CD4-positive, alpha-beta T cell (primary cell): ENCODE measurements around the gene ZNF644. TPM values are rescaled to one million over a fixed set of nuclear protein-coding genes. Genes with fewer than 3 reads are reported as not detected.

Experiments used
- ATAC-seq: fragments of 200-7000 bp; cut with Tn5 transposase; one replicate; pipeline ENCODE4 v1.10.0; 2022; ENCODE audit warnings: mild to moderate bottlenecking; ENCODE audit not compliant: poor library complexity
- CTCF ChIA-PET: fragments of 350-600 bp; sonication (Branson Sonifier 250); formaldehyde crosslinking; loops from one replicate; lab custom pipeline; 2021; ENCODE audit warnings: antibody characterized with exemption, inconsistent platforms; lab: Charles Lee
- POLR2A ChIA-PET: fragments of 350-600 bp; sonication (Branson Sonifier 250); formaldehyde crosslinking; loops from one replicate; lab custom pipeline; 2021; ENCODE audit warnings: antibody characterized with exemption, inconsistent platforms; lab: Charles Lee
- DNase-seq, 14 experiments: peaks; one replicate each; pipeline ENCODE4 v3.0.0-alpha.2; 2013 to 2020; ENCODE audit warnings: mixed read lengths in 2 of 14
- H3K27ac ChIP-seq, 2 donors: one replicate each; pipeline versions ENCODE4 v1.5.1 to v1.7.0; 2013; ENCODE audit warnings: low read length in 2 of 2, low read depth in 1 of 2, mild to moderate bottlenecking in 1 of 2
- H3K27me3 ChIP-seq, 2 experiments: 1 replicate in 1 of 2; 2 replicates in 1 of 2; pipeline versions ENCODE4 v1.6.1 to v1.7.0; 2013; ENCODE audit warnings: low read length in 2 of 2, control low read depth in 1 of 2, mild to moderate bottlenecking in 1 of 2, moderate library complexity in 1 of 2; ENCODE audit not compliant: insufficient read depth in 2 of 2, control insufficient read depth in 1 of 2
- H3K36me3 ChIP-seq: one replicate; pipeline ENCODE4 v1.6.1; 2013; ENCODE audit warnings: low read length, control low read depth; ENCODE audit not compliant: insufficient read depth
- H3K4me1 ChIP-seq: one replicate; pipeline ENCODE4 v1.6.1; 2013; ENCODE audit warnings: low read length, control low read depth; ENCODE audit not compliant: insufficient read depth
- H3K4me3 ChIP-seq: one replicate; pipeline ENCODE4 v1.5.1; 2013; ENCODE audit warnings: mild to moderate bottlenecking, low read length, moderate library complexity
- H3K9me3 ChIP-seq, 2 experiments: 1 replicate in 1 of 2; 2 replicates in 1 of 2; pipeline versions ENCODE4 v1.6.1 to v1.7.0; 2013; ENCODE audit warnings: low read length in 2 of 2, mild to moderate bottlenecking in 2 of 2, control low read depth in 1 of 2, moderate library complexity in 1 of 2; ENCODE audit not compliant: control insufficient read depth in 1 of 2, insufficient read depth in 1 of 2
- H3K27ac Mint-ChIP-seq: one replicate; pipeline ENCODE4 v1.8.0; 2020; ENCODE audit warnings: mixed read lengths
- H3K27me3 Mint-ChIP-seq: one replicate; pipeline ENCODE4 v1.8.0; 2021; ENCODE audit warnings: mixed read lengths
- H3K36me3 Mint-ChIP-seq: one replicate; pipeline ENCODE4 v1.8.0; 2021; ENCODE audit warnings: low read depth, mixed read lengths
- H3K4me1 Mint-ChIP-seq: one replicate; pipeline ENCODE4 v1.8.0; 2021; ENCODE audit warnings: low read depth, mixed read lengths
- H3K4me3 Mint-ChIP-seq: one replicate; pipeline ENCODE4 v1.8.0; 2020; ENCODE audit warnings: mild to moderate bottlenecking, mixed read lengths
- H3K9me3 Mint-ChIP-seq: one replicate; pipeline ENCODE4 v1.8.0; 2020; ENCODE audit warnings: mixed read lengths
- CTCF ChIP-seq: fragments of 200-600 bp; IDR thresholded peaks from one replicate; pipeline ENCODE4 v1.8.0; 2022; ENCODE audit warnings: antibody characterized with exemption, mild to moderate bottlenecking
- intact Hi-C, 2 experiments: fragments of 100-400 bp; cut with DNase I in 1 of 2; cut with micrococcal nuclease in 1 of 2; formaldehyde crosslinking; loops; one replicate each; pipeline versions ENCODE4 v1.15.1 to v1.9.0; 2023 to 2025; cut with DNase I, micrococcal nuclease
- total RNA-seq, 174 experiments: library from RNA in 2 of 174; stranded (reverse) in 2 of 174; gene quantifications; one replicate each; pipeline ENCODE4 v1.2.3 and lab custom pipeline; 2021 to 2026

ZNF644 gene
- total RNA-seq, 2 experiments from 2014 or later, result 93.3 to 101 TPM

DNA sequence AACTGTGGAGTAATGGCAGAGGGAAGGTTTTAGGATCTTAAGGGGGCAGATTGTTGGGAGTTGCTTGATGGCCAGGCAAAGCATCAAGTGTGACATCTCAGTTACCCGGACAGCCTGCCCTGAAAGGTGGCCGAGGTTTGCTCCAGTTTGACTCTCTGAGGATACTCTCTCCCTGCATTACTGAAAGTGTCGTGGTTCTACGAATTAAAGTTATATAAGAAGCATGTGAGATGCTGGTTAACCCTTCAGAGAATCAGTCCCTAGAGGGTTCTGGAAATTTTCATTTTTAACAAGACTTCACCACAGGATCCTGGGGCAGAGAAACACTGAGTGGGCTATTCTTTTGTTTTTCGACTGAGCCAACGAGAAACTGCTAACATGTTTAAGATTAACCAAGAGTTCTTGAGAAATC is 689 bp upstream of the ZNF644 start:
- H3K27me3 ChIP-seq, result no peaks in the 10 kb centered on the region
- ChIA-PET CTCF (no interaction called here), POLR2A (interaction anchor here (0.7 to 2.2 kb wide), 7 partner anchors 9 to 1058 kb away, joined by 3 to 13 read pairs (median 4); no protein-coding TSS in a partner anchor)
- H3K4me3 ChIP-seq, result peak overlapping the region; percentile 90
- intact Hi-C loops, result loop anchor here (5.0 to 10.0 kb wide), 5 partner anchors 40 to 1942 kb away; partner anchors contain the start of genes DIPK1A (in 1 of the 2) and RPL5 (in 1 of the 2)
- TF ChIP-seq CTCF, result no peak
- H3K9me3 ChIP-seq, result no peaks in the 10 kb centered on the region
- H3K4me1 ChIP-seq, result peaks cover 28% of the 10 kb centered on the region
- H3K27ac ChIP-seq, result peak overlapping the region; percentile 99 to 100
- no peak for DNase-seq
- Mint-ChIP-seq H3K27me3 (no peaks in the 10 kb centered on the region), H3K36me3 (peaks cover 41% of the 10 kb centered on the region), H3K4me3 (peak overlapping the region; percentile 87), H3K4me1 (peaks cover 70% of the 10 kb centered on the region), H3K27ac (peak overlapping the region; percentile 91), H3K9me3 (no peaks in the 10 kb centered on the region)
- peak; percentile 1 for ATAC-seq
- peaks cover under 1% of the 10 kb centered on the region for H3K36me3 ChIP-seq

- peak in 13 of 14 experiments; percentile 39 to 90 (median 57) for DNase-seq
- Mint-ChIP-seq H3K27ac (peak overlapping the region; percentile 91), H3K9me3 (no peaks in the 10 kb centered on the region), H3K4me3 (peak overlapping the region; percentile 87), H3K36me3 (peaks cover 43% of the 10 kb centered on the region), H3K27me3 (no peaks in the 10 kb centered on the region), H3K4me1 (peaks cover 80% of the 10 kb centered on the region)
- Histone ChIP-seq H3K27ac (peak overlapping the region; percentile 65 to 100), H3K4me3 (peak overlapping the region; percentile 90), H3K27me3 (no peaks in the 10 kb centered on the region), H3K9me3 (no peaks in the 10 kb centered on the region), H3K4me1 (peaks cover 38% of the 10 kb centered on the region), H3K36me3 (peaks cover 7% of the 10 kb centered on the region)
- peak; percentile 39 for ATAC-seq
- intact Hi-C loops, result loop anchor here (5.0 to 10.0 kb wide), 5 partner anchors 39 to 1944 kb away; partner anchors contain the start of genes DIPK1A (in 1 of the 2) and RPL5 (in 1 of the 2)
- no peak for TF ChIP-seq CTCF
- ChIA-PET POLR2A (interaction anchor here (0.7 to 2.2 kb wide), 5 partner anchors 9 to 1811 kb away, joined by 3 to 13 read pairs (median 5); partner anchors contain the start of gene RPL5), CTCF (interaction anchor here (1.0 kb wide), 1 partner anchor 14 kb away, joined by 3 read pairs; no protein-coding TSS in a partner anchor)
These were observed 709 bp downstream of the ZNF644 start for GRCh38 chr1:91020967-91021685.

DNA sequence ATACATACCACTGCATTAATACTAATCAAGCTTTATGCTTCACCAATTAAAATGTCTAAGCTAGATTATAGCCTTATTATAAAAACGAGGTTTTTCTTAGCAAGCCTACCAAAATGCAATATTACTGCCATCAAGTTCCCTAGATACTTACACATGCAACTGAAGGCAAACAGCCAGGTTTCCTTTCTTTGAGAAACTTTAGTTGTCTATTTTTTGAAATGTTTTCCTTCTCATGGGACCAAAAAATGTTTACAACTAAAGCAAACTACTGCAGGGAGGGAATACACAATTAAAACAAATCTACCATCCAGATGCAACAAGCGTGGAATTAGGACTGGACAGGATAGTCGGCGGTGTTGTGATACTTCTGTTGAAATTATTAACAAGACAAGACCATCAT is 1.3 kb downstream of the ZNF644 start:
- intact Hi-C loops, result loop anchor here (5.0 to 10.0 kb wide), 5 partner anchors 38 to 1944 kb away; partner anchors contain the start of genes DIPK1A (in 1 of the 2) and RPL5 (in 1 of the 2)
- Histone ChIP-seq H3K36me3 (peaks cover 8% of the 10 kb centered on the region), H3K4me3 (peak overlapping the region; percentile 90), H3K4me1 (peaks cover 38% of the 10 kb centered on the region), H3K9me3 (no peaks in the 10 kb centered on the region), H3K27me3 (no peaks in the 10 kb centered on the region), H3K27ac (peak overlapping the region in 1 of 2 donors; percentile 65)
- ChIA-PET POLR2A (interaction anchor here (1.5 to 2.2 kb wide), 3 partner anchors 9 to 35 kb away, joined by 4 to 13 read pairs (median 5); no protein-coding TSS in a partner anchor), CTCF (interaction anchor here (1.0 kb wide), 1 partner anchor 13 kb away, joined by 3 read pairs; no protein-coding TSS in a partner anchor)
- no peak for DNase-seq
- peaks cover 87% of the 10 kb centered on the region for H3K4me1 Mint-ChIP-seq
- H3K9me3 Mint-ChIP-seq, result no peaks in the 10 kb centered on the region
- H3K27ac Mint-ChIP-seq, result peak overlapping the region; percentile 91
- no peaks in the 10 kb centered on the region for H3K27me3 Mint-ChIP-seq
- no peak for TF ChIP-seq CTCF
- H3K4me3 Mint-ChIP-seq, result peak overlapping the region; percentile 87
- peaks cover 49% of the 10 kb centered on the region for H3K36me3 Mint-ChIP-seq
- no peak for ATAC-seq
